ENCODE data around the gene ZNF91.

The ZNF91 gene

GRCh38 chr19:23439623-23440022 lies 44.4 kb upstream of the ZNF91 start:
- POLR2A ChIA-PET, result no interaction called here
- CTCF ChIA-PET, result interaction anchor here (0.6 kb wide), 1 partner anchor 285 kb away, joined by 3 read pairs; no protein-coding TSS in a partner anchor
- TF ChIP-seq ZBTB6 (tag by site-specific recombination; IDR thresholded peaks at IDR 0.05), result no peak
- no peak for TF ChIP-seq OVOL3 (tag by site-specific recombination; IDR thresholded peaks at IDR 0.05)
- no peak for TF ChIP-seq ZNF274 (IDR thresholded peaks at IDR 0.05; ENCODE audit: low read length)
- TF ChIP-seq ZNF274 (tag by site-specific recombination; IDR thresholded peaks at IDR 0.05; ENCODE audit: borderline replicate concordance), result no peak
- no peak for TF ChIP-seq ZNF266 (tag by site-specific recombination; IDR thresholded peaks at IDR 0.05; ENCODE audit: low read depth)
- TF ChIP-seq HOXA7 (CRISPR knock-in tag; IDR thresholded peaks at IDR 0.05; ENCODE audit: borderline replicate concordance), result no peak
- TF ChIP-seq ZNF302 (tag by site-specific recombination; IDR thresholded peaks at IDR 0.05; ENCODE audit: low read depth), result no peak
- no peak for TF ChIP-seq ZBTB17 (tag by site-specific recombination; IDR thresholded peaks at IDR 0.05)
- no peak for TF ChIP-seq SP3 (tag by site-specific recombination; IDR thresholded peaks at IDR 0.05)
- no peak for TF ChIP-seq ZNF10 (tag by site-specific recombination; IDR thresholded peaks at IDR 0.05)
- no peak for TF ChIP-seq ZNF394 (tag by site-specific recombination; IDR thresholded peaks at IDR 0.05; ENCODE audit: borderline replicate concordance)
- no peak for TF ChIP-seq FEZF1 (tag by site-specific recombination; IDR thresholded peaks at IDR 0.05)

GRCh38 chr19:23437901-23438300 lies 42.6 kb upstream of the ZNF91 start:
- ChIA-PET POLR2A (no interaction called here), CTCF (interaction anchor here (0.7 to 0.8 kb wide), 2 partner anchors 22 to 820 kb away, joined by 3 read pairs; no protein-coding TSS in a partner anchor)
- no peak for TF ChIP-seq ZSCAN18 (tag by site-specific recombination; IDR thresholded peaks at IDR 0.05)
- TF ChIP-seq ZNF16 (tag by site-specific recombination; IDR thresholded peaks at IDR 0.05; ENCODE audit: low read depth), result no peak
- TF ChIP-seq ZNF350 (tag by site-specific recombination; IDR thresholded peaks at IDR 0.05), result no peak
- no peak for TF ChIP-seq OSR2 (tag by site-specific recombination; IDR thresholded peaks at IDR 0.05)
- TF ChIP-seq ZNF221 (tag by site-specific recombination; IDR thresholded peaks at IDR 0.05; ENCODE audit: borderline replicate concordance), result no peak
- TF ChIP-seq ZNF473 (tag by site-specific recombination; IDR thresholded peaks at IDR 0.05), result no peak
- no peak for TF ChIP-seq HOXD13 (CRISPR knock-in tag; IDR thresholded peaks at IDR 0.05; ENCODE audit: borderline replicate concordance)
- TF ChIP-seq ZNF398 (tag by site-specific recombination; IDR thresholded peaks at IDR 0.05), result no peak
- TF ChIP-seq HIC1 (tag by site-specific recombination; IDR thresholded peaks at IDR 0.05), result no peak
- no peak for TF ChIP-seq ZFP69B (tag by site-specific recombination; IDR thresholded peaks at IDR 0.05)
- TF ChIP-seq ZNF175 (tag by site-specific recombination; IDR thresholded peaks at IDR 0.05), result no peak
- TF ChIP-seq MZF1 (tag by site-specific recombination; IDR thresholded peaks at IDR 0.05; ENCODE audit: borderline replicate concordance), result no peak
- TF ChIP-seq ZNF416 (tag by site-specific recombination; IDR thresholded peaks at IDR 0.05), result no peak
- Histone ChIP-seq H3K9me3 (ENCODE audit: control insufficient read depth, insufficient read depth, low read depth, low read length) (no peaks in the 10 kb centered on the region), H3K4me3 (ENCODE audit: low read depth, low read length) (no peak overlapping the region), H3K36me3 (ENCODE audit: control insufficient read depth in 2 of 2, insufficient read depth in 1 of 2, low read length in 2 of 2) (no peaks in the 10 kb centered on the region), H3K4me1 (ENCODE audit: control insufficient read depth, insufficient read depth, low read length) (no peaks in the 10 kb centered on the region), H3K27ac (ENCODE audit: extremely low read depth, low read depth, low read length) (no peak overlapping the region)

More at GRCh38 chr19:23439623-23440022, 44.4 kb upstream of the ZNF91 start:
- Histone ChIP-seq H3K4me3 (ENCODE audit: low read depth, low read length) (no peak overlapping the region), H3K4me1 (ENCODE audit: control insufficient read depth, insufficient read depth, low read length) (no peaks in the 10 kb centered on the region), H3K27ac (ENCODE audit: extremely low read depth, low read depth, low read length) (no peak overlapping the region), H3K36me3 (ENCODE audit: control insufficient read depth in 2 of 2, insufficient read depth in 1 of 2, low read length in 2 of 2) (no peaks in the 10 kb centered on the region), H3K9me3 (ENCODE audit: control insufficient read depth, insufficient read depth, low read depth, low read length) (no peaks in the 10 kb centered on the region)

Measured in HEK293 (cell line).